K562 (cell line): ENCODE measurements around the gene PREX1. TPM values are rescaled to one million over a fixed set of nuclear protein-coding genes. Genes with fewer than 3 reads are reported as not detected.
A peak's percentile ranks its signal among the peaks of the same experiment; 100 is the strongest.

Source experiments
- ADNP ChIP-seq: fragments of 200-800 bp; sonication (Bioruptor generic); IDR thresholded peaks from 2 replicates; pipeline ENCODE4 v1.6.1; 2016; ENCODE audit warnings: missing genetic modification characterization, missing compliant biosample characterization
- BMI1 ChIP-seq: fragments of 150-350 bp; IDR thresholded peaks from 2 replicates; pipeline ENCODE4 v1.6.1; 2014; ENCODE audit warnings: low read length
- EP300 ChIP-seq: IDR thresholded peaks from 2 replicates; pipeline ENCODE4 v1.6.1; 2012; ENCODE audit warnings: low read length, improper control_type of control experiment
- EP400 ChIP-seq: fragments of 450-650 bp; IDR thresholded peaks from 2 replicates; pipeline ENCODE4 v1.6.1; 2017; ENCODE audit warnings: antibody characterized with exemption, mild to moderate bottlenecking, moderate library complexity
- HMG20B ChIP-seq: fragments of 250-450 bp; sonication (Bioruptor Pico); IDR thresholded peaks from 2 replicates; pipeline ENCODE4 v1.5.0; 2021; ENCODE audit warnings: mild to moderate bottlenecking
- HNRNPUL1 ChIP-seq: fragments of 200-400 bp; formaldehyde crosslinking; IDR thresholded peaks from 2 replicates; pipeline ENCODE4 v1.6.1; 2017; ENCODE audit warnings: low read length
- KHSRP ChIP-seq: fragments of 450-650 bp; IDR thresholded peaks from 2 replicates; pipeline ENCODE4 v1.6.1; 2017
- LEF1 ChIP-seq: fragments of 450-650 bp; IDR thresholded peaks from 2 replicates; pipeline ENCODE4 v1.6.1; 2016; ENCODE audit warnings: mild to moderate bottlenecking
- PYGO2 ChIP-seq: fragments of 450-650 bp; IDR thresholded peaks from 2 replicates; pipeline ENCODE4 v1.6.1; 2016; ENCODE audit warnings: mild to moderate bottlenecking, missing genetic modification characterization, moderate library complexity, missing compliant biosample characterization
- RBM25 ChIP-seq: fragments of 200-400 bp; formaldehyde crosslinking; IDR thresholded peaks from 2 replicates; pipeline ENCODE4 v1.6.1; 2018; ENCODE audit warnings: low read length, low read depth, moderate library complexity; ENCODE audit not compliant: severe bottlenecking
- TRIM28 ChIP-seq: fragments of 450-650 bp; IDR thresholded peaks from 2 replicates; pipeline ENCODE4 v1.6.1; 2017
- ZNF239 ChIP-seq: fragments of 250-450 bp; sonication (Bioruptor Pico); IDR thresholded peaks from 2 replicates; pipeline ENCODE4 v1.4.0; 2020; ENCODE audit warnings: mild to moderate bottlenecking
- ZNF253 ChIP-seq: fragments of 250-450 bp; sonication (Bioruptor Pico); conservative IDR thresholded peaks from 2 replicates; pipeline ENCODE4 v1.6.1; 2021; ENCODE audit warnings: mild to moderate bottlenecking
- ZNF347 ChIP-seq: fragments of 450-650 bp; formaldehyde crosslinking; IDR thresholded peaks from 2 replicates; pipeline ENCODE4 v1.4.0; 2020; ENCODE audit warnings: low read depth, mild to moderate bottlenecking, moderate library complexity
- ZNF668 ChIP-seq: fragments of 250-450 bp; sonication (Bioruptor Pico); IDR thresholded peaks from 2 replicates; pipeline ENCODE4 v1.8.0; 2022; ENCODE audit warnings: mild to moderate bottlenecking, inconsistent platforms
- ZNF79 ChIP-seq: fragments of 250-450 bp; sonication (Bioruptor Pico); IDR thresholded peaks from 2 replicates; pipeline ENCODE4 v1.4.0; 2020; ENCODE audit warnings: low read depth, mild to moderate bottlenecking, moderate library complexity
- polyA plus RNA-seq, 8 experiments: library from polyadenylated mRNA; depleted of rRNA in 4 of 8; stranded (reverse) in 5 of 8; unstranded in 3 of 8; fragments of >200 nt; fragmentation: Nextera tagmentation in 2 of 8; fragmentation: Illumina TruSeq in 1 of 8; extraction: Ambion mirVana in 2 of 8; extraction: Trizol in 1 of 8; gene quantifications; 2 replicates each; pipeline versions ENCODE4 v1.2.1 to v1.2.3, GENCODE V29; 2011 to 2014; ENCODE audit warnings: inconsistent platforms in 1 of 8, missing spikeins in 1 of 8
- total RNA-seq, 7 experiments: library from RNA; depleted of rRNA in 6 of 7; stranded (reverse); fragments of >200 nt in 6 of 7; fragmentation: Illumina TruSeq in 2 of 7; extraction: Trizol in 2 of 7; gene quantifications; 2 replicates each; pipeline versions ENCODE4 v1.2.1 to v1.2.3, GENCODE V29; 2011 to 2021; ENCODE audit warnings: low replicate concordance in 1 of 7
- TF ChIP-seq, protein P1 (sequence below): fragments of 450-650 bp; IDR thresholded peaks from 2 replicates; pipeline ENCODE4 v1.6.1; 2016; ENCODE audit warnings: borderline replicate concordance
- TF ChIP-seq, protein P2 (sequence below), 2 experiments: fragments of 150-350 bp in 1 of 2; IDR thresholded peaks; 2 replicates each; pipeline ENCODE4 v1.6.1; 2012 to 2016; ENCODE audit warnings: low read depth in 2 of 2, low read length in 2 of 2, mild to moderate bottlenecking in 1 of 2, moderate library complexity in 1 of 2
- TF ChIP-seq, protein P3 (sequence below): fragments of 450-650 bp; IDR thresholded peaks from 2 replicates; pipeline ENCODE4 v1.6.1; 2016

Gene PREX1
- total and polyA plus RNA-seq, 9 of the 15 experiments (the other 6 are each of a cell fraction or from before 2014, with no cell fraction given) = 0.37 to 10.4 (median 4.8) TPM

DNA sequence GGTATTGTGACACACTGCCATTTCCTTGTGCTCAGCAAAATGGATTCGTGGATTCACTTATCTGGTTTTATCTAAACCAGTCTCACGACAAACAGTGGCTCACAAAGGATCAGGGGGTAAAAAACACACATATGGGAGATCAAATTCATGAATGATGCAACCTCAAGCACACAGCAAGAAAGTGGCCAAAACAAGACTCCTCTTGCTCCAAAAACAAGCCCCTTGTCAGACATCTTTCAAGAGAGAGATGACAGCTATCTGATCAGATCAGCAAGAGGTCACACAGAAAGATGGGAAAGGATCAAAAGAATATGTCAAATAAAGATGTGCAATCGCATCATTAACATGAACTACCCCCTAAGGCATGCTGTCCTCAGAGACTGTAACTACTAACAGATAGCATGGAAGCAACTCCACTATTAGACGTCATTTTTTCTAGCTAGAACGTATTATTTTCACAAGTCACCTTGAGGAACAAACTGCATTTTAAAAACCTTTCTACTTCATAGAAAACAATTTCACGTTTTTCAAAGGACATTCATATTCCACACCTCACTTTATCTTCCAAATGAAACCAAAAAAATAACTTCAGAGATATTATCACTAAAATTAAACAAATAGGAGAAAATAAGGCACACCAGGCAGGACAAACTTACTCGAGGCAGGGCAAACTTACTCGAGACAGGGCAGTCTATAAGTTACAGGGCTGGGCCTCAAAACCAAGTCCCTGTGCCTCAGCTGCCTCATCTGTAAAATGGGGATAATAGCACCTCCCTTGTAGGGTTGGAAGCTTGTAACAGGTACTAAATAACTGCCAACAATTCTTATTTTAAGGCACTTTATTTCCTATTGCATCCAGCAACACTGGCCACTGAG, 122.3 kb downstream of the PREX1 start (continued):
- TF ChIP-seq EP300 (peak; percentile 4; the same call in 1 of the 2 replicates), ZNF253 (no peak), ZNF239 (CRISPR knock-in tag) (no peak), HNRNPUL1 (no peak), RBM25 (peak; percentile 94), TRIM28 (no peak), HMG20B (CRISPR knock-in tag) (no peak), PYGO2 (tag) (no peak), ZNF668 (CRISPR knock-in tag) (0 out of 2 replicates have a peak, but pooled peaks have one; percentile 22), ZNF347 (no peak), LEF1 (no peak; the same call in 1 of the 2 replicates), KHSRP (no peak), BMI1 (no peak), EP400 (peak; percentile 18; the same call in 1 of the 2 replicates), ZNF79 (peak; percentile 93), ADNP (tag) (0 out of 2 replicates have a peak, but pooled peaks have one; percentile 30)
- TF ChIP-seq, protein P1, sequence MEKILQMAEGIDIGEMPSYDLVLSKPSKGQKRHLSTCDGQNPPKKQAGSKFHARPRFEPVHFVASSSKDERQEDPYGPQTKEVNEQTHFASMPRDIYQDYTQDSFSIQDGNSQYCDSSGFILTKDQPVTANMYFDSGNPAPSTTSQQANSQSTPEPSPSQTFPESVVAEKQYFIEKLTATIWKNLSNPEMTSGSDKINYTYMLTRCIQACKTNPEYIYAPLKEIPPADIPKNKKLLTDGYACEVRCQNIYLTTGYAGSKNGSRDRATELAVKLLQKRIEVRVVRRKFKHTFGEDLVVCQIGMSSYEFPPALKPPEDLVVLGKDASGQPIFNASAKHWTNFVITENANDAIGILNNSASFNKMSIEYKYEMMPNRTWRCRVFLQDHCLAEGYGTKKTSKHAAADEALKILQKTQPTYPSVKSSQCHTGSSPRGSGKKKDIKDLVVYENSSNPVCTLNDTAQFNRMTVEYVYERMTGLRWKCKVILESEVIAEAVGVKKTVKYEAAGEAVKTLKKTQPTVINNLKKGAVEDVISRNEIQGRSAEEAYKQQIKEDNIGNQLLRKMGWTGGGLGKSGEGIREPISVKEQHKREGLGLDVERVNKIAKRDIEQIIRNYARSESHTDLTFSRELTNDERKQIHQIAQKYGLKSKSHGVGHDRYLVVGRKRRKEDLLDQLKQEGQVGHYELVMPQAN = no peak
- TF ChIP-seq, protein P2, sequence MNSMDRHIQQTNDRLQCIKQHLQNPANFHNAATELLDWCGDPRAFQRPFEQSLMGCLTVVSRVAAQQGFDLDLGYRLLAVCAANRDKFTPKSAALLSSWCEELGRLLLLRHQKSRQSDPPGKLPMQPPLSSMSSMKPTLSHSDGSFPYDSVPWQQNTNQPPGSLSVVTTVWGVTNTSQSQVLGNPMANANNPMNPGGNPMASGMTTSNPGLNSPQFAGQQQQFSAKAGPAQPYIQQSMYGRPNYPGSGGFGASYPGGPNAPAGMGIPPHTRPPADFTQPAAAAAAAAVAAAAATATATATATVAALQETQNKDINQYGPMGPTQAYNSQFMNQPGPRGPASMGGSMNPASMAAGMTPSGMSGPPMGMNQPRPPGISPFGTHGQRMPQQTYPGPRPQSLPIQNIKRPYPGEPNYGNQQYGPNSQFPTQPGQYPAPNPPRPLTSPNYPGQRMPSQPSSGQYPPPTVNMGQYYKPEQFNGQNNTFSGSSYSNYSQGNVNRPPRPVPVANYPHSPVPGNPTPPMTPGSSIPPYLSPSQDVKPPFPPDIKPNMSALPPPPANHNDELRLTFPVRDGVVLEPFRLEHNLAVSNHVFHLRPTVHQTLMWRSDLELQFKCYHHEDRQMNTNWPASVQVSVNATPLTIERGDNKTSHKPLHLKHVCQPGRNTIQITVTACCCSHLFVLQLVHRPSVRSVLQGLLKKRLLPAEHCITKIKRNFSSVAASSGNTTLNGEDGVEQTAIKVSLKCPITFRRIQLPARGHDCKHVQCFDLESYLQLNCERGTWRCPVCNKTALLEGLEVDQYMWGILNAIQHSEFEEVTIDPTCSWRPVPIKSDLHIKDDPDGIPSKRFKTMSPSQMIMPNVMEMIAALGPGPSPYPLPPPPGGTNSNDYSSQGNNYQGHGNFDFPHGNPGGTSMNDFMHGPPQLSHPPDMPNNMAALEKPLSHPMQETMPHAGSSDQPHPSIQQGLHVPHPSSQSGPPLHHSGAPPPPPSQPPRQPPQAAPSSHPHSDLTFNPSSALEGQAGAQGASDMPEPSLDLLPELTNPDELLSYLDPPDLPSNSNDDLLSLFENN (IDR thresholded peaks at IDR 0.05; ENCODE audit: low read depth in 2 of 2, low read length in 2 of 2) = no peak
- TF ChIP-seq, protein P3, sequence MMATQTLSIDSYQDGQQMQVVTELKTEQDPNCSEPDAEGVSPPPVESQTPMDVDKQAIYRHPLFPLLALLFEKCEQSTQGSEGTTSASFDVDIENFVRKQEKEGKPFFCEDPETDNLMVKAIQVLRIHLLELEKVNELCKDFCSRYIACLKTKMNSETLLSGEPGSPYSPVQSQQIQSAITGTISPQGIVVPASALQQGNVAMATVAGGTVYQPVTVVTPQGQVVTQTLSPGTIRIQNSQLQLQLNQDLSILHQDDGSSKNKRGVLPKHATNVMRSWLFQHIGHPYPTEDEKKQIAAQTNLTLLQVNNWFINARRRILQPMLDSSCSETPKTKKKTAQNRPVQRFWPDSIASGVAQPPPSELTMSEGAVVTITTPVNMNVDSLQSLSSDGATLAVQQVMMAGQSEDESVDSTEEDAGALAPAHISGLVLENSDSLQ = peak; percentile 19; the same call in 1 of the 2 replicates
